Smooth muscle cell (in vitro differentiated cells): ENCODE measurements around the gene COL27A1. TPM values are rescaled to one million over a fixed set of nuclear protein-coding genes. Genes with fewer than 3 reads are reported as not detected.
A peak's percentile ranks its signal among the peaks of the same experiment; 100 is the strongest.

Source experiments
- DNase-seq: peaks from one replicate; lab custom pipeline; 2025; ENCODE audit not compliant: unreplicated experiment; lab: John Stamatoyannopoulos, UW
- H2AFZ ChIP-seq: fragments of 200-600 bp; sonication (generic); 2 replicates; pipeline ENCODE4 v1.6.0; 2016; ENCODE audit warnings: antibody characterized with exemption, low read depth, mild to moderate bottlenecking
- H3F3A ChIP-seq: fragments of 200-600 bp; sonication (generic); 2 replicates; pipeline ENCODE4 v1.6.0; 2017; ENCODE audit warnings: antibody characterized with exemption, low read depth
- H3K27ac ChIP-seq: fragments of 200-600 bp; sonication (generic); 2 replicates; pipeline ENCODE4 v1.5.1; 2016; ENCODE audit warnings: low read depth, mild to moderate bottlenecking
- H3K27me3 ChIP-seq: fragments of 200-600 bp; sonication (generic); 2 replicates; pipeline ENCODE4 v1.6.1; 2016; ENCODE audit warnings: low read depth, mild to moderate bottlenecking
- H3K36me3 ChIP-seq: fragments of 200-600 bp; sonication (generic); 2 replicates; pipeline ENCODE4 v1.5.1; 2016; ENCODE audit warnings: low read depth
- H3K4me1 ChIP-seq: fragments of 200-600 bp; sonication (generic); 2 replicates; pipeline ENCODE4 v1.5.1; 2016; ENCODE audit warnings: low read depth
- H3K4me2 ChIP-seq: fragments of 200-600 bp; sonication (generic); 2 replicates; pipeline ENCODE4 v1.6.0; 2016; ENCODE audit warnings: mild to moderate bottlenecking
- H3K4me3 ChIP-seq: fragments of 200-600 bp; sonication (generic); 2 replicates; pipeline ENCODE4 v1.5.1; 2016; ENCODE audit warnings: mild to moderate bottlenecking
- H3K79me2 ChIP-seq: fragments of 200-600 bp; sonication (generic); 2 replicates; pipeline ENCODE4 v1.6.0; 2016; ENCODE audit warnings: low read depth, mild to moderate bottlenecking
- H3K9ac ChIP-seq: fragments of 200-600 bp; sonication (generic); 2 replicates; pipeline ENCODE4 v1.6.0; 2016; ENCODE audit warnings: low read depth
- H3K9me3 ChIP-seq: fragments of 200-600 bp; sonication (generic); replicated peaks from 2 replicates; pipeline ENCODE4 v1.5.1; 2016; ENCODE audit warnings: low read depth
- H4K20me1 ChIP-seq: fragments of 200-600 bp; sonication (generic); 2 replicates; pipeline ENCODE4 v1.6.0; 2016; ENCODE audit warnings: low read depth
- CTCF ChIP-seq: fragments of 200-600 bp; sonication (generic); IDR thresholded peaks from 2 replicates; pipeline ENCODE4 v1.5.1; 2017; ENCODE audit warnings: borderline replicate concordance, mild to moderate bottlenecking, antibody characterized with exemption; ENCODE audit not compliant: insufficient read depth, poor library complexity, severe bottlenecking
- WGBS: methylation state at CpG from one replicate; pipeline ENCODE4 v1.1.7; 2016; ENCODE audit warnings: low lambda C conversion rate; 5-methylcytosine and 5-hydroxymethylcytosine counted together
- polyA plus RNA-seq: library from polyadenylated mRNA; unstranded; fragments of >200 nt; fragmentation: Nextera tagmentation; extraction: Ambion mirVana; gene quantifications from 2 replicates; pipeline ENCODE4 v1.2.1, GENCODE V29; 2016
- total RNA-seq: library from RNA; depleted of rRNA; stranded (reverse); fragments of >200 nt; gene quantifications from 2 replicates; pipeline ENCODE4 v1.2.3, GENCODE V29; 2014

COL27A1 gene
- total and polyA plus RNA-seq, 2 experiments from 2014 or later, result 18.1 to 19.9 TPM

- TF ChIP-seq CTCF, result peak; percentile 94
- Histone ChIP-seq H3F3A (no peaks in the 10 kb centered on the region), H2AFZ (no peak overlapping the region)
Observed at GRCh38 chr9:114291064-114291474, 135.7 kb downstream of the COL27A1 start.

GRCh38 chr9:114291886-114292590 lies 136.7 kb downstream of the COL27A1 start:
- no peak overlapping the region for H3K27ac ChIP-seq
- H3K4me3 ChIP-seq, result no peak overlapping the region
- H3K36me3 ChIP-seq, result peaks cover 47% of the 10 kb centered on the region
- H3K79me2 ChIP-seq, result no peaks in the 10 kb centered on the region
- H3F3A ChIP-seq, result no peaks in the 10 kb centered on the region
- H2AFZ ChIP-seq, result no peak overlapping the region
- DNase-seq, result no peak
- no peaks in the 10 kb centered on the region for H3K9me3 ChIP-seq
- H3K27me3 ChIP-seq, result no peaks in the 10 kb centered on the region
- H4K20me1 ChIP-seq, result no peaks in the 10 kb centered on the region
- H3K9ac ChIP-seq, result no peak overlapping the region
- H3K4me2 ChIP-seq, result no peak overlapping the region
- 96% methylated on average over 11 of the region's 11 CpGs for WGBS
- peaks cover 11% of the 10 kb centered on the region for H3K4me1 ChIP-seq
- no peak for TF ChIP-seq CTCF

More at GRCh38 chr9:114291064-114291474, 135.7 kb downstream of the COL27A1 start:
- no peak overlapping the region for H3K4me3 ChIP-seq
- no peak overlapping the region for H3K4me2 ChIP-seq
- H3K36me3 ChIP-seq, result peaks cover 37% of the 10 kb centered on the region
- no peaks in the 10 kb centered on the region for H4K20me1 ChIP-seq
- peaks cover 12% of the 10 kb centered on the region for H3K4me1 ChIP-seq
- WGBS, result 24% methylated on average over 12 of the region's 12 CpGs
- peak; percentile 62 for DNase-seq
- H3K9me3 ChIP-seq, result no peaks in the 10 kb centered on the region
- H3K9ac ChIP-seq, result no peak overlapping the region
- H3K27me3 ChIP-seq, result no peaks in the 10 kb centered on the region
- no peaks in the 10 kb centered on the region for H3K79me2 ChIP-seq
- H3K27ac ChIP-seq, result no peak overlapping the region

- H3K4me2 ChIP-seq, result no peak overlapping the region
- no peak for TF ChIP-seq CTCF
- peaks cover 70% of the 10 kb centered on the region for H3K36me3 ChIP-seq
Observed at GRCh38 chr9:114294664-114295063, 139.3 kb downstream of the COL27A1 start.

GRCh38 chr9:114296338-114296737 lies 141.0 kb downstream of the COL27A1 start:
- 100% methylated on average over 1 of the region's 1 CpG for WGBS
- no peaks in the 10 kb centered on the region for H3F3A ChIP-seq
- no peak overlapping the region for H2AFZ ChIP-seq
- no peak for TF ChIP-seq CTCF
- H3K4me3 ChIP-seq, result no peak overlapping the region
- no peaks in the 10 kb centered on the region for H3K9me3 ChIP-seq
- H3K9ac ChIP-seq, result no peak overlapping the region
- no peak overlapping the region for H3K4me2 ChIP-seq
- H3K27me3 ChIP-seq, result no peaks in the 10 kb centered on the region
- no peaks in the 10 kb centered on the region for H3K4me1 ChIP-seq
- H3K27ac ChIP-seq, result no peak overlapping the region
- H4K20me1 ChIP-seq, result no peaks in the 10 kb centered on the region
- H3K36me3 ChIP-seq, result peaks cover 70% of the 10 kb centered on the region
- no peaks in the 10 kb centered on the region for H3K79me2 ChIP-seq
- no peak for DNase-seq

More at GRCh38 chr9:114294664-114295063, 139.3 kb downstream of the COL27A1 start:
- no peaks in the 10 kb centered on the region for H3K4me1 ChIP-seq
- no peak overlapping the region for H2AFZ ChIP-seq
- H3K79me2 ChIP-seq, result no peaks in the 10 kb centered on the region
- no peaks in the 10 kb centered on the region for H4K20me1 ChIP-seq
- no peak overlapping the region for H3K9ac ChIP-seq
- H3F3A ChIP-seq, result no peaks in the 10 kb centered on the region
- H3K4me3 ChIP-seq, result no peak overlapping the region
- H3K27me3 ChIP-seq, result no peaks in the 10 kb centered on the region
- H3K9me3 ChIP-seq, result no peaks in the 10 kb centered on the region
- no peak for DNase-seq
- H3K27ac ChIP-seq, result no peak overlapping the region
